OCI-LY3 (cell line): Measurements from ENCODE around the gene CRIM1.
A peak's percentile ranks its signal among the peaks of the same experiment; 100 is the strongest.

Experiments used
- H2AFZ ChIP-seq: fragments of 200-600, 300-600 bp; shearing (Covaris generic); 2 replicates; pipeline ENCODE4 v1.6.0; 2014; ENCODE audit warnings: antibody characterized with exemption, low read depth, low read length
- H3K27ac ChIP-seq: fragments of 200-600, 300-600 bp; sonication (generic); 2 replicates; pipeline ENCODE4 v1.5.1; 2014; ENCODE audit warnings: mild to moderate bottlenecking, low read length, moderate library complexity, mixed read lengths
- H3K27me3 ChIP-seq: fragments of 200-600, 300-600 bp; sonication (generic); 2 replicates; pipeline ENCODE4 v1.6.1; 2014; ENCODE audit warnings: low read depth, low read length, mixed read lengths
- H3K36me3 ChIP-seq: fragments of 200-600, 300-600 bp; sonication (generic); replicated peaks from 2 replicates; pipeline ENCODE3; 2014; ENCODE audit warnings: low read depth, low read length, mixed read lengths
- H3K4me1 ChIP-seq: fragments of 300-600, 200-600 bp; sonication (generic); 2 replicates; pipeline ENCODE4 v1.6.1; 2014; ENCODE audit warnings: low read length, mixed read lengths
- H3K4me2 ChIP-seq: fragments of 200-600, 300-600 bp; sonication (generic); 2 replicates; pipeline ENCODE4 v1.6.1; 2014; ENCODE audit warnings: low read length, mixed read lengths
- H3K4me3 ChIP-seq: fragments of 300-600, 200-600 bp; sonication (generic); 2 replicates; pipeline ENCODE4 v1.5.1; 2014; ENCODE audit warnings: antibody characterized with exemption, mild to moderate bottlenecking, low read length, moderate library complexity
- H3K79me2 ChIP-seq: fragments of 300-600, 200-600 bp; shearing (Covaris generic); 2 replicates; pipeline ENCODE4 v1.6.1; 2014; ENCODE audit warnings: mild to moderate bottlenecking, low read length, mixed read lengths
- H3K9ac ChIP-seq: fragments of 300-600, 200-600 bp; shearing (Covaris generic); 2 replicates; pipeline ENCODE4 v1.6.0; 2014; ENCODE audit warnings: mild to moderate bottlenecking, low read length, moderate library complexity
- H3K9me3 ChIP-seq: fragments of 200-600, 300-600 bp; shearing (Covaris generic); 2 replicates; pipeline ENCODE4 v1.6.1; 2014; ENCODE audit warnings: low read length, mixed read lengths; ENCODE audit not compliant: insufficient read depth
- H4K20me1 ChIP-seq: fragments of 200-600, 300-600 bp; sonication (generic); 2 replicates; pipeline ENCODE4 v1.6.1; 2016; ENCODE audit warnings: low read length, mixed read lengths; ENCODE audit not compliant: insufficient read depth
- CTCF ChIP-seq: fragments of 200-600, 300-600 bp; sonication (generic); IDR thresholded peaks from 2 replicates; pipeline ENCODE4 v1.5.1; 2014; ENCODE audit warnings: antibody characterized with exemption, low read length, low read depth
- EZH2phosphoT487 ChIP-seq: fragments of 200-600 bp; shearing (Covaris generic); IDR thresholded peaks from 2 replicates; pipeline ENCODE4 v1.6.1; 2018; ENCODE audit warnings: antibody characterized with exemption, mixed run types, low read depth

The CRIM1 gene

GRCh38 chr2:36499128-36499820 lies 143.7 kb downstream of the CRIM1 start:
- Histone ChIP-seq H3K4me2 (no peak overlapping the region), H2AFZ (no peak overlapping the region), H4K20me1 (no peaks in the 10 kb centered on the region), H3K4me3 (no peak overlapping the region), H3K36me3 (no peaks in the 10 kb centered on the region), H3K4me1 (no peaks in the 10 kb centered on the region), H3K27me3 (peaks cover 8% of the 10 kb centered on the region), H3K27ac (no peak overlapping the region), H3K79me2 (no peaks in the 10 kb centered on the region), H3K9me3 (no peaks in the 10 kb centered on the region), H3K9ac (no peak overlapping the region)
- TF ChIP-seq EZH2phosphoT487, result no peak
- no peak for TF ChIP-seq CTCF

- Histone ChIP-seq H3K4me3 (no peak overlapping the region), H3K27ac (no peak overlapping the region), H3K79me2 (no peaks in the 10 kb centered on the region), H3K9me3 (no peaks in the 10 kb centered on the region), H3K4me1 (no peaks in the 10 kb centered on the region), H3K4me2 (no peak overlapping the region), H3K36me3 (no peaks in the 10 kb centered on the region), H3K27me3 (peaks cover 5% of the 10 kb centered on the region), H4K20me1 (no peaks in the 10 kb centered on the region), H3K9ac (no peak overlapping the region), H2AFZ (no peak overlapping the region)
- TF ChIP-seq CTCF, result no peak
- no peak for TF ChIP-seq EZH2phosphoT487
Measured at GRCh38 chr2:36500072-36500471, 144.5 kb downstream of the CRIM1 start.

- Histone ChIP-seq H3K27me3 (peaks cover 4% of the 10 kb centered on the region), H3K9ac (no peak overlapping the region), H3K79me2 (no peaks in the 10 kb centered on the region), H3K4me3 (no peak overlapping the region), H3K27ac (no peak overlapping the region), H4K20me1 (no peaks in the 10 kb centered on the region), H3K9me3 (no peaks in the 10 kb centered on the region), H3K4me1 (no peaks in the 10 kb centered on the region), H3K4me2 (no peak overlapping the region), H3K36me3 (no peaks in the 10 kb centered on the region), H2AFZ (no peak overlapping the region)
- no peak for TF ChIP-seq EZH2phosphoT487
- no peak for TF ChIP-seq CTCF
Measured at GRCh38 chr2:36502081-36502480, 146.5 kb downstream of the CRIM1 start.

- H3K9me3 ChIP-seq, result no peaks in the 10 kb centered on the region
- no peaks in the 10 kb centered on the region for H3K36me3 ChIP-seq
- no peak overlapping the region for H3K9ac ChIP-seq
- no peaks in the 10 kb centered on the region for H3K79me2 ChIP-seq
- H4K20me1 ChIP-seq, result no peaks in the 10 kb centered on the region
- H3K27ac ChIP-seq, result no peak overlapping the region
- H3K27me3 ChIP-seq, result peaks cover 23% of the 10 kb centered on the region
- H3K4me2 ChIP-seq, result no peak overlapping the region
- H3K4me1 ChIP-seq, result peaks cover 8% of the 10 kb centered on the region
- no peak overlapping the region for H2AFZ ChIP-seq
- TF ChIP-seq EZH2phosphoT487 (no peak), CTCF (peak; percentile 88)
- H3K4me3 ChIP-seq, result no peak overlapping the region
Measured at GRCh38 chr2:36507408-36507812, 151.8 kb downstream of the CRIM1 start.
